Stomach (tissue), 9 donors: ENCODE measurements around the gene PI4KB. TPM values are rescaled to one million over a fixed set of nuclear protein-coding genes. Genes with fewer than 3 reads are reported as not detected.

Source experiments
- DNase-seq, 2 donors: peaks; one replicate each; pipeline versions ENCODE4 v3.0.0 to v3.0.0-alpha.2; 2013 to 2019
- H3K27ac ChIP-seq, 5 donors: fragments of 200-600 bp in 4 of 5; sonication (generic) in 4 of 5; one replicate each; pipeline ENCODE4 v1.5.1; 2013 to 2019; ENCODE audit warnings: mild to moderate bottlenecking in 1 of 5, moderate library complexity in 1 of 5
- H3K27me3 ChIP-seq, 3 donors: fragments of 200-600 bp; sonication (generic); one replicate each; pipeline ENCODE4 v1.5.1; 2017 to 2019; ENCODE audit warnings: mixed run types in 1 of 3
- H3K36me3 ChIP-seq, 4 donors: fragments of 200-600 bp; sonication (generic); 1 replicate in 3 of 4; 2 replicates in 1 of 4; pipeline ENCODE4 v1.5.1; 2016 to 2019
- H3K4me1 ChIP-seq, 4 donors: fragments of 200-600 bp; sonication (generic); one replicate each; pipeline ENCODE4 v1.5.1; 2016 to 2019
- H3K4me3 ChIP-seq, 4 donors: fragments of 200-600 bp; sonication (generic) in 3 of 4; one replicate each; pipeline ENCODE4 v1.5.1; 2016 to 2019; ENCODE audit warnings: mild to moderate bottlenecking in 1 of 4
- H3K9me3 ChIP-seq, 4 donors: fragments of 200-600 bp; sonication (generic); one replicate each; pipeline ENCODE4 v1.5.1; 2016 to 2019
- CTCF ChIP-seq, 7 experiments: fragments of 450-650 bp in 4 of 7; fragments of 200-600 bp in 3 of 7; sonication (generic) in 3 of 7; IDR thresholded peaks; one replicate each; pipeline ENCODE4 v1.5.1; 2016 to 2019; ENCODE audit warnings: antibody characterized with exemption in 7 of 7, control low read depth in 2 of 7, mild to moderate bottlenecking in 1 of 7
- EP300 ChIP-seq: sonication (generic); formaldehyde crosslinking; IDR thresholded peaks from one replicate; pipeline ENCODE4 v1.6.1; 2017; ENCODE audit warnings: antibody characterized with exemption
- POLR2A ChIP-seq, 4 donors: fragments of 450-650 bp; IDR thresholded peaks; one replicate each; pipeline ENCODE4 v1.6.1; 2016; ENCODE audit warnings: antibody characterized with exemption in 4 of 4, control low read depth in 2 of 4, mild to moderate bottlenecking in 1 of 4, moderate library complexity in 1 of 4
- POLR2AphosphoS5 ChIP-seq, 3 donors: sonication (generic); formaldehyde crosslinking; IDR thresholded peaks; one replicate each; pipeline ENCODE4 v1.6.1; 2016; ENCODE audit warnings: antibody characterized with exemption in 3 of 3
- WGBS, 5 donors: extraction: QIAGEN DNeasy Blood & Tissue Kit in 3 of 5; methylation state at CpG; one replicate each; pipeline versions ENCODE4 v1.1.5 to v1.1.7; 2013 to 2018; 5-methylcytosine and 5-hydroxymethylcytosine counted together
- intact Hi-C: fragments of 100-400 bp; cut with DNase I; formaldehyde crosslinking; loops from one replicate; pipeline ENCODE4 v1.15.1; 2023; ENCODE audit warnings: low total_unique reads
- polyA plus RNA-seq, 3 donors: library from polyadenylated mRNA; stranded (reverse); fragments of 200-250 nt; gene quantifications; one replicate each; pipeline ENCODE4 v1.2.3, GENCODE V29; 2013
- total RNA-seq, 5 donors: library from RNA; depleted of rRNA; stranded (reverse); fragments of >200 nt; gene quantifications; one replicate each; pipeline versions ENCODE4 v1.1.0 to v1.2.3, GENCODE V29; 2014 to 2016
- donor health status: healthy with polysubstance abuse.
- donor health status: Bipolar disorder and iron deficiency.
- donor health status: healthy.

PI4KB gene
- total and polyA plus RNA-seq, 8 donors = 24.1 to 187 (median 45.3) TPM

DNA sequence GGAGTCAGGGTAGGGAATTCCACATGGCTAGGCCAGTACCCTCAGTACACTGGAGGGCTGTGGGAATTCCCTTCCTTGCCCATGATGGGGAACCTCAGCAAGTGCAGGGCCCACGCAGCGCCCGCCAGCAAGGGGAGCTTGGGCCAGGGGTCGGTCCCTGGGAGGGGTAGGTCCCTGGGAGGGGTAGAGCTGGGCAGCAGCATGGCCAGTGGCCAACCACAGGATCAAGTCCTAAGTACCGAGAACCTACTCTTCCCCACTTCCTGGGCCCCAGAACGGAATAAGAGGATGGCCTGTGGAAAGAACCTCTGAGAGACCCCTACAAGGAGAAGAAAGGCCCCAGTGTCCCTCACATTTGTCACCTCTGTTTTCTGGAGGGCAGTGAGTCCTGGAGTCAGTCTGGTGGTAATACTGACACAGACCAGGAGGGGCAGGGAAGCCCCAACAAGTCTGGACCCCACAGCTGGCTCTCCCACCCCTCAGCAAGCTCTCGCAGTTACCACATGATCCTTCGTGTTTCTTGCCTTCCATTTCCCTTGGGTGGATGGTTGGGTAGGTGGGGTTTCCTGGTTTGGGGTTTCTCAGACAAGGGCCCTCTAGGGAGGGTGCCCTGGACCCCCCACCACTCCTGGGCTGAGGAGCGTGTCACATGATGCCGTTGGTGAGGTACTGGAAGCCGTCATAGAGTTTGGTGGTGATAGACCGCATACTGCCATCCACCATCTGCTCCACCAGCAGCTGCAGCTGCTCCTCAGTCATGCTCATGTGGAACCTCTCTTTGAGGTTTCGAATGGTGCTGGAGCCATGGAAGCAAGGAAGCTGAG, 34.8 kb downstream of the PI4KB start:
- H3K27me3 ChIP-seq = no peaks in the 10 kb centered on the region
- intact Hi-C loops = no loop called here
- H3K27ac ChIP-seq = peak overlapping the region in 3 of 5 donors; percentile 14 to 40 (median 25)
- H3K4me1 ChIP-seq = peaks cover 0 to 19% (median 8%) of the 10 kb centered on the region in 4 donors
- DNase-seq = no peak
- 78 to 80% (median 79%) methylated on average over 12 to 13 of the region's 13 CpGs for WGBS, 5 donors
- TF ChIP-seq POLR2AphosphoS5 (IDR thresholded peaks at IDR 0.05) (no peak), CTCF (IDR thresholded peaks at IDR 0.05) (no peak), EP300 (no peak), POLR2A (IDR thresholded peaks at IDR 0.05) (no peak)
- H3K4me3 ChIP-seq = no peak overlapping the region
- H3K9me3 ChIP-seq = no peaks in the 10 kb centered on the region
- H3K36me3 ChIP-seq = peaks cover 92 to 100% (median 100%) of the 10 kb centered on the region in 4 donors

DNA sequence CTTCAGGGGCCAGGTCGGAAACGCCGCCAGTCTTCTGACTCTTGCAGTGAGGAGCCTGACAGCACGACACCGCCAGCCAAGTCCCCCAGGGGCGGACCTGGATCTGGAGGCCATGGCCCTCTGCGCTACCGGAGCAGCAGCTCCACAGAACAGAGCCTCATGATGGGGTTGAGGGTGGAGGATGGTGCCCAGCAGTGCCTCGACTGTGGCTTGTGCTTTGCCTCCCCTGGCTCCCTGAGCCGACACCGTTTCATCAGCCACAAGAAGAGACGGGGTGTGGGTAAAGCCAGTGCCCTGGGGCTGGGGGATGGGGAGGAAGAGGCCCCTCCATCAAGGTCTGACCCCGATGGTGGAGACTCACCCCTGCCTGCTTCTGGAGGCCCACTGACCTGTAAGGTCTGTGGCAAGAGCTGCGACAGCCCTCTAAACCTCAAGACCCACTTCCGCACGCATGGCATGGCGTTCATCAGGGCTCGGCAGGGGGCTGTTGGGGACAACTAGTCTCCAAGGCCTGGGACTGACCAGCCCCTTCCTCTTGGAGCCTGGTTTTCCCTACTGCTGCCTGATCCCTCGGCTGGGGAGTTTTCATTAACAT, 36.4 kb downstream of the PI4KB start:
- intact Hi-C loops = no loop called here
- H3K36me3 ChIP-seq = peaks cover 93 to 100% (median 100%) of the 10 kb centered on the region in 4 donors
- no peaks in the 10 kb centered on the region for H3K9me3 ChIP-seq
- H3K27ac ChIP-seq = no peak overlapping the region
- DNase-seq = no peak
- no peak overlapping the region for H3K4me3 ChIP-seq
- peaks cover 0 to 19% (median 8%) of the 10 kb centered on the region in 4 donors for H3K4me1 ChIP-seq
- WGBS, 5 donors = 82 to 85% (median 84%) methylated on average over 10 to 19 of the region's 19 CpGs
- H3K27me3 ChIP-seq = no peaks in the 10 kb centered on the region
- no peak for TF ChIP-seq POLR2AphosphoS5 (IDR thresholded peaks at IDR 0.05)
- TF ChIP-seq EP300 = no peak
- TF ChIP-seq POLR2A (IDR thresholded peaks at IDR 0.05) = no peak
- TF ChIP-seq CTCF (IDR thresholded peaks at IDR 0.05) = no peak

DNA sequence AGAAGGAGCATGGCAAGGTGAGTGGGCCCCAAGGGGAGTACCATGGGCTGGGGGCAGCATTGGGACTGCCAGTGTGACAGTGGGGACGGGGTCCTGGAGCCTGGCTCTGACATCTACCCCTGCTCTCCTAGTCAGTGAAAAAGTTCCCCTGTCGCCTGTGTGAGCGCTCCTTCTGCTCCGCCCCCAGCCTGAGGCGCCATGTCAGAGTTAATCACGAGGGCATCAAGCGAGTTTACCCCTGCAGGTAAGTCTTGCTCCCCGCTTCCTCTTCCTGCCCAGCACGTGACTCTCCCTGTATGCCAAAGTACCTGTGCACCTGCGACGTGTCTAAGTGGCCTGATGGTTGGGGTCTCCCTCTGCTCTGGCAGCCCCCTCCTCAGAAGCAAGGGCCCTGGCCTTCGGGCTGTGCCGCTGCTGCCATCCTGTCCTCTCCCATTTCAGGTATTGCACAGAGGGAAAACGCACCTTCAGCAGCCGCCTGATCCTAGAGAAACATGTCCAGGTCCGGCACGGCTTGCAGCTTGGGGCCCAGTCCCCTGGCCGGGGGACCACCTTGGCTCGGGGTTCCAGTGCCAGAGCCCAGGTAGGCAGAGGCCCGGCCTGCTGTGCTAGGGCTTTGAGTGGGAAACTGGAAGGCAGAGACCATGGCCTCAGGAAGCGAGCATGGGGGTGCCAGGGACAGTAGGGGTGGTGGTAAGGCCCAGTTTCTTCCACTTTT, 37.1 kb downstream of the PI4KB start:
- TF ChIP-seq POLR2A (IDR thresholded peaks at IDR 0.05) (no peak), CTCF (IDR thresholded peaks at IDR 0.05) (no peak), POLR2AphosphoS5 (IDR thresholded peaks at IDR 0.05) (no peak), EP300 (no peak)
- no peaks in the 10 kb centered on the region for H3K27me3 ChIP-seq
- DNase-seq = no peak
- peaks cover 87 to 100% (median 100%) of the 10 kb centered on the region in 4 donors for H3K36me3 ChIP-seq
- H3K4me3 ChIP-seq = no peak overlapping the region
- WGBS, 5 donors = 83 to 88% (median 83%) methylated on average over 18 to 21 of the region's 21 CpGs
- no peaks in the 10 kb centered on the region for H3K9me3 ChIP-seq
- no peak overlapping the region for H3K27ac ChIP-seq
- intact Hi-C loops = no loop called here
- peaks cover 0 to 21% (median 8%) of the 10 kb centered on the region in 4 donors for H3K4me1 ChIP-seq
